Brain pericyte (primary cell): ENCODE results near the gene NBPF1.
"Not testable (repeated sequence)": the region's sequence is repeated elsewhere in the genome, so short reads cannot be mapped to it uniquely, and the experiment has no call there.

Experiments
- DNase-seq: peaks from one replicate; pipeline ENCODE4 v3.0.0-alpha.2; 2012; ENCODE audit warnings: low read depth, low spot score

NBPF1 gene

DNA sequence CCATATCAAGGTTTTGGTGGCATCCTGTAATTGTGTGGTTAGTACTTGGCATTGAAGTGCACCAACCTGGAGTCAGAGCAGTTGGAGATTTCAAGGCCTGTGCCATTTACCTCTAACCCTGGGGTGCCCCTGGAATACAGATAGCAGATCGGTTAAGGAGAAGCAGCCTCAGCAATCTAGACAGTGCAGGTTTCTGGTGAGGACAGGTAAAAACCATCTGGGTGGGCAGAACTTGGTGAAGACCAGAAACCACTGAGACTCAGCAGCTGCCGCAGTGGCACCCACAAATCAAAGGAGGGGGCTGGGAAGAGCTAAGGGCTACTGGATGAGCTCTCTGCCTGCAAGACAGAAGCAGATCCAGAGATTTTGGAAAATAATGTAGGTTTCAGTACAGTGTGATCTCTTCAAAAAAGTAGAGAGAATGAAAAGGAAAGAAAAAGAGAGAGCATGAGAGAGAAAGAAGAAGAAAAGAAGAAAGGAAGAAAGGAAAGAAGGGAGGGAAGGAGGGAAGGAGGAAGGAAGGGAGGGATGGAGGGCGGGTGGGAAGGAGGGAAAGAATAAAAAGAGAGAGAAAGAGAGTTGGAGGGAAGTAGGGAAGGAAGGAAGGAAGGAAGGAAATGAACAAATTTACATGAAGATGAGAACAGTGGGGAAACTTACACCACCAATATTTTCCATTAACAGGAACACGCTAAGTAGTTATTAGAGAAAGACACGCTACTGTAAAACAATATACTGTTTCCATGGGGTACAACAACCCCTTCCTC is 6.5 kb downstream of the NBPF1 start:
- not testable (repeated sequence) for DNase-seq

- DNase-seq = no peak
Observed at GRCh38 chr1:16605532-16606505, 7.5 kb downstream of the NBPF1 start.

- DNase-seq = no peak
Observed at GRCh38 chr1:16605213-16605525, 8.2 kb downstream of the NBPF1 start.

DNA sequence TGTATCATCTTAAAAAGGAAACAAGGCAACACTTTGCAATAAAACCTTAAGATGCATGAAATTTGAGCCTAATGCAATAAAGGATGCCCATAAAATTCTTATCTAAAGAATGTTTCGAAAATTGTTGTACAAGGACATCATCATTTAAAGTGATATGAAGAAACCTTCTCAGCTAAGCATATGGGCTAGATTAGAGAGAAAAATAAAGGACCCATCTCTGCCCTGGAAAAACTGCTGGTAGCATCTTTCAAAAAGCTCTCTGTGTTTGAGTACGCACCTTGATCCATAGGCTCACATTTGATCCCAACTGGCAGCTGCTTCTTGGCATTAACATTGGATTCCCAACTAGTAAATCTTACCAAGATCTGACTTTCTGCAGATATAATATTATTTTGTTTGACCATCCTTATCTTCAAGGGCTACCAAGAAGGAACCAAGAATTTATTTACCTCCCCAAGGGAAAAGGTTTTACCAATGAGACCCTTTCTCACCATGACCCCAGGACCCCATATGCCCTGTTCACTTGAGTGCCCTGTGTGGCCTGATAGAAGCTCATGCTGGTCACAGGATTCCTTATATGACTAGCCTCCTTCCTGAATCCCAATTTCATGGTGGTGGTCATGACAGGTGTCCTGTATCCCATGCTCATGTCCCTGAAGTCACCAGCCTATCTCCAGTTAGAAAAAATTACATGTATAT is 8.7 kb downstream of the NBPF1 start:
- not testable (repeated sequence) for DNase-seq

- DNase-seq = not testable (repeated sequence)
Observed at GRCh38 chr1:16603623-16604022, 9.7 kb downstream of the NBPF1 start.

DNA sequence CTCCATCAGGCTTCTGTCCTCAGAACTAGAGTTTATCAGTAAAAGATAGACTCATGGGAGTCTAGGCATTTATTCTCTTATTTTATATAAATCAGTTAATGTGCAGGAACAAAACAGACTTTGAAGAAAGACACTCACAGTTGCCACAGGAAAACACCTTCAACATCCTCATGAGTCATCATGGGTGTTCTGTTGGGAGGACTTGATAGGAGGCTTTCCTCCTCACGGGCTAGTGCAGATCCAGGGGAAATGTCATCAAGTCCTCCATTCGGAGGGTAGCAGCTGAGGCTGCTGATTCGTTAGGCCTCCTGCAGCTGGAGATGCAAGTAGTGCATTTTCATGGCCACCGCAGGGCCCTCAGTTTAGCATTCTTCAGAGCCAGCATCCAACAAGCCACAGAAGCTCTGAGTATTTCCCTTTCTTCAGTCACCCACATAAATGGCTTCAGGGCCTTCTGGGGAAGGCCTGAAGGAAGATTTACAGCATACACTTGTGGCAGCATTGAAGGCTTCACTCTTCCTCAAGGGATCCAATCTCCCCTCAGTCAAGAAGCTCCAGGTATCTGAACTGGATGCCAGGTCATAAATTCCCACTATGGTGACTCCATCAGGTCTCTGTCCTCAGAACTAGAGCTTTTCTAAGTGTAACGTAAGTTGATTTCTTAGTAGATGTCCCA is 10.9 kb downstream of the NBPF1 start:
- DNase-seq = not testable (repeated sequence)

DNA sequence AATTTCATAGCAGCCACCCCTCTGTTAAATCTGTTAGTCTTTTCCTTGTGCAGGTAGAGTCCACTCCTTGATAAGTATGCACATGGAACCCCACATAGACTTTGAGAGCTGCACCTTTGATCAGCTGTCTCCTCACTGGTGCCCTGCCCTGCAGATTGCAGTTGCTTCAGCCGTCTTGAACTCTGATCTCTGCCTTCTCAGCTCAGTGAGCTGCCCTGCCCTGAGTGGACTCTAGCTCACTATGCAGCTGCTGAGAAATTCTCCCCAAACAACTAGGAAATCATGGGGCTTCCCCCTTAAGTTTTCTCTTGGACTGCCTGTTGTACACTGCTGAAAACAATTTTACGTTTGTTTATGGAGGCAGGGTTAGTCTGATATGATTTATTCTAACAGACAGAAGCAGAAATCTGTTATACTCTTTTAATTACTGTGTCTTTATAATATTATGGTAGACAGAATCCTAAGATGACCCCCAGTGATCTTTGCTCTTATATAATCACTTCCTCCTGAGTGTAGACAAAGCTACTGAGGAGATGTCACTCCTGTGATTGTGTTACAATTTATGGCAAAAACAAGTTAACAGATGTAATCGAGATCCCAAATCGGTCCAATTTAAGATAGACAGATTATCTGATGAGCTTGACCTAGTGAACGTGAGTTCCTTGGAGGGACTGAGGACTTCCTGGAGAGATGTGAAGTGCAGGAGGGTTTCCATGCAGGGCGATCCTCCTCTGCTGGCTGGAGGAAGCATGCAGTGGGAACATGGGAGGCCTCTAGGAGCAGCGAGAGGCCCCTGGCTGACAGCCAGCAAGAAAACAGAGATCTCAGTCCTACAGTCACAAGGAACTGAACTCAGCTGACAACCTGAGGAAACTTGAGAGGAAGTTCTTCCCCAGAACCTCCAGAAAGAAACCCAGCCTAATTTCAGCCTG is 12.2 kb downstream of the NBPF1 start:
- DNase-seq = not testable (repeated sequence)

DNA sequence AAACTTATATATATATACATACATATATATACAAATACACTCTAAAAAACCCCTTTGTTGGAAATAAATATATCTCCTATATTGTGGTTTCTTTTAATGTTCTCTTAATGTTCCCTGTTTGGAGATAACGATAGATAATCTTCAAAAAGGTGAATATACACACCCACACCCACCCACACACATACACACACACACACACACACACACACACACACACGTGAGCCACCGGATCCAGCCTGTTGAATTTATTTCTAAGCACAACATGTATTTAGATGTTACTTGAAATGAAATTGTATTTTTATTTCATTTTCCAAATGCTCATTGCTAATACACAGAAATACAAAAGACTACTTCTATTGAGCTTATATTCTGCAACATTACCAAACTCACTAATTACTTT is 14.0 kb downstream of the NBPF1 start:
- DNase-seq = not testable (repeated sequence)

GRCh38 chr1:16595216-16595615 is 18.1 kb downstream of the NBPF1 start:
- DNase-seq = not testable (repeated sequence)

DNA sequence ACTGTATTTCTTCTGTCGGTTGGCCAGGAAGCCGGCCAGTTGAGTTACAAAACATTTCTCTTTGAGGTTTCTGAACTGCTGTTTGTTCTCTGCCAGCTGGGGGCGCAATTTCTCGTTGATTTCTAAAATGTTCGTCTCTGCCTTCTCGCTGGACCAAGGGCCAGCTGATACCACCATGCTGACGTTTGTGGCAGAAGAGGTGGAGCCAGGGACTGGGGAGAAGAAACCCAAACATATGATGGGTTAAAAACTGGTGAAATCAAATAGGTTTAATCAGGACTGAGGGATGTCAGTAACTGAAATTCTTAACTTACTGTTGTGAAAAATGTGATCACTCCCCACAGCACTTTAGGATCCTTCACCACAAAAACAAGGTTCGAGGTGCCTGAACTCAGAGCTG is 21.5 kb downstream of the NBPF1 start:
- DNase-seq = not testable (repeated sequence)

DNA sequence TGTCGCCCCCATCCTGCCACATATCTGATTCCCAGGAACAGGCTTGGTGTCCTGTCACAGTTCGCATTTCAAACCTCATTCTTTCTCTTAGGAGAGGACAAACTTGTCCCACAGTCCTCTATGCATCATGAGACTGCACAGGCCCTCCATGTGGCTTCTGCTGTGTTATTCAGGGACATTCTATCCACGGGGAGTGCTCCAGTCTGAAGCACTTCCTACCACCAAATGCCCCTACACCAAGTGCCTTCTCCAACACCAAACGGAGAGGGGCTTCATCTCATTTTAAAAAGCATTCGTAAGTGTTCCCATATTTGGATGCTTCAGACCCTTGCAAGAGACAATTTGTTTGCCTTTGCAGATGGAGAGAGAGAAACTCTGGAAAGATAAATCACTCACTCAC is 25.3 kb downstream of the NBPF1 start:
- DNase-seq = not testable (repeated sequence)

GRCh38 chr1:16587639-16588038 is 25.7 kb downstream of the NBPF1 start:
- DNase-seq = not testable (repeated sequence)

- not testable (repeated sequence) for DNase-seq
Observed at GRCh38 chr1:16565324-16565723, 48.0 kb downstream of the NBPF1 start.

- not testable (repeated sequence) for DNase-seq
Observed at GRCh38 chr1:16561035-16561434, 52.3 kb downstream of the NBPF1 start.

- DNase-seq = not testable (repeated sequence)
Observed at GRCh38 chr1:16560498-16560897, 52.9 kb downstream of the NBPF1 start.

GRCh38 chr1:16559688-16560087 is 53.7 kb downstream of the NBPF1 start:
- not testable (repeated sequence) for DNase-seq

DNA sequence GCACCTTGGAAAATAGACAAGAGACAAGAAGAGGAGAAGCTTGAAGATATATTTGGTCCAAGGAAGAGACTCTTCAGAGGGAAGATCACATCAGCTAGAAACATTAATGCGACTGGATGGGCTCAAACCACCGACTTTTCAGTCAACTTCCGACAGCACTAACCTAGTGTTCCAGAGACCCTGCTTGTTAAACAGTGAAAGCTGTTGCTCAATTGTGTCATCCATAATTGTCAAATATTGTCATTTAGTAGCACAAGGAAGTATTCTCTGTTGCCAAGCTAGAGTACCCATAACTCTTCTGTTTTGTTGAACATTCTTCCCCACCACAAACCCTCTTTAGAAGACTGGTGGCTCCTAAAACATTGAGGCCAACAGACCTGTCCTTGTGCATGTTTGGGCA is 56.3 kb downstream of the NBPF1 start:
- not testable (repeated sequence) for DNase-seq

DNA sequence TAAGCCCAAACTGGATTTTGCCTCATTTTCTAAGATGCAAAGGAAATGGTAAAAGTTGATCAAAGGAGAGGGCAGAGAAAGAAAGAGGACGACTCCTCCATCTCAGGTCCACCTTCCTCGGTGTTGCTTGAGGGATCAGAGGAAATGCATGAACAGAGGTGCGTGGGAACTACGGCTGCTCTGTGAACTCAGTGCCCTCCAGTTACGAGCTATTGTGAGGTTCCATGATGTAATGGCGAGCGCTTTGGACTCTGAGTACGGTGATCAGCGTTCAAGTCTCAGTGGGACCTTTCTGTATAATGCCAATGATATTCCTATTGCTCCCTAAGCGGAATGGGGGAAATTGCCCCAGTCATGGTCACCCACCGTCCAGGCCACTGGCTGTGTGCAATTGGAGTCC is 60.1 kb downstream of the NBPF1 start:
- DNase-seq = not testable (repeated sequence)

DNA sequence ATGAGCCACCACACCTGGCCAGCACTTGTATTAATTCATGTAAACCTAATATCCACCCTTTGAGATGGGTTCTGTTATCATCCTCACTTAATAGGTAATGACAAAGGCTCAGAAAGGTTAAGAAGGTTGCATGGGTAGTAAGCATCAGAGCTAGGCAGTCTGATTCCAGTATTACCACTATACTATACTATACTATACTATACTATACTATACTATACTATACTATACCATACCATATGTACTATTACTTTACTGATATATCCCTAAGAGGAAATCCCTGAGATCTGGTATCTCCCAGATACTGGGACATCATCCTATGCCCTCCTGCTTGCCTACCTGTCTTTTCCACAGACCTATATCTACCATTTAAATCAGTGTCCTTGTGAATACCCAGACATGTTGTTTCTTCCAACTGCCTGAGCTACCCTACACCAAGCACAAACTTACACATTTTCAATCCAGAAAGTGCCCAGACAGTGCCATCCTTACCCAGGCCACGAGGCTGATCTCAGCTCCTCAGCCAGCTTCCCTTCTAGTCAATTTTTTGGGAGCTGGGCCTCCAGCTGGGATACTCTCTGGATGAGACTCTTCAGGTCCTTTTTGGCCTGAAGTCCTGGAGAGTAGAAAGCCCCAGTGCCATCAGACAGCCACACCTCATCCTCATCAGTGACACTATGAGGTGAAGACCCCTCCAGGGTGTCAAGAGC is 63.0 kb downstream of the NBPF1 start:
- not testable (repeated sequence) for DNase-seq

GRCh38 chr1:16549545-16549944 is 63.8 kb downstream of the NBPF1 start:
- DNase-seq = not testable (repeated sequence)
